GM18870 (cell line): Measurements from ENCODE around the gene ZBTB24.
"Not testable (repeated sequence)": the region's sequence is repeated elsewhere in the genome, so short reads cannot be mapped to it uniquely, and the experiment has no call there.

Experiments
- ATAC-seq: cut with Tn5 transposase; IDR thresholded peaks from one replicate; pipeline ENCODE4 v1.9.1; 2021; ENCODE audit warnings: moderate library complexity; ENCODE audit not compliant: unreplicated experiment

Gene ZBTB24

GRCh38 chr6:109482905-109483734, at the start of gene ZBTB24:
TSS of gene ZBTB24 (minus strand) at chr6:109483219. CDS start at chr6:109482026, 1,193 bp downstream.
- peak; percentile 48 for ATAC-seq

- no peak for ATAC-seq
Measured at GRCh38 chr6:109531446-109531845, 48.4 kb upstream of the ZBTB24 start.

GRCh38 chr6:109527989-109528388, 45.0 kb upstream of the ZBTB24 start:
- no peak for ATAC-seq

GRCh38 chr6:109526905-109527628, 44.0 kb upstream of the ZBTB24 start:
- ATAC-seq = no peak

GRCh38 chr6:109524129-109524528, 41.1 kb upstream of the ZBTB24 start:
- no peak for ATAC-seq

GRCh38 chr6:109523478-109523877, 40.5 kb upstream of the ZBTB24 start:
- ATAC-seq = no peak

- no peak for ATAC-seq
Measured at GRCh38 chr6:109521080-109521479, 38.1 kb upstream of the ZBTB24 start.

GRCh38 chr6:109519647-109520046, 36.6 kb upstream of the ZBTB24 start:
- not testable (repeated sequence) for ATAC-seq

- no peak for ATAC-seq
Measured at GRCh38 chr6:109516929-109517328, 33.9 kb upstream of the ZBTB24 start.

GRCh38 chr6:109515781-109516409, 32.9 kb upstream of the ZBTB24 start:
- ATAC-seq = no peak

- no peak for ATAC-seq
Measured at GRCh38 chr6:109514946-109515345, 31.9 kb upstream of the ZBTB24 start.

- no peak for ATAC-seq
Measured at GRCh38 chr6:109513571-109514071, 30.6 kb upstream of the ZBTB24 start.

GRCh38 chr6:109512271-109512817, 29.3 kb upstream of the ZBTB24 start:
- ATAC-seq = no peak

GRCh38 chr6:109511832-109512231, 28.8 kb upstream of the ZBTB24 start:
- ATAC-seq = no peak

GRCh38 chr6:109510358-109510757, 27.3 kb upstream of the ZBTB24 start:
- no peak for ATAC-seq

- no peak for ATAC-seq
Measured at GRCh38 chr6:109508166-109508860, 25.3 kb upstream of the ZBTB24 start.

GRCh38 chr6:109507490-109508072, 24.6 kb upstream of the ZBTB24 start:
- ATAC-seq = no peak

- no peak for ATAC-seq
Measured at GRCh38 chr6:109506841-109507240, 23.8 kb upstream of the ZBTB24 start.

- no peak for ATAC-seq
Measured at GRCh38 chr6:109506314-109506713, 23.3 kb upstream of the ZBTB24 start.
